ENCODE measurements around the gene FAM111B.

Gene FAM111B

DNA sequence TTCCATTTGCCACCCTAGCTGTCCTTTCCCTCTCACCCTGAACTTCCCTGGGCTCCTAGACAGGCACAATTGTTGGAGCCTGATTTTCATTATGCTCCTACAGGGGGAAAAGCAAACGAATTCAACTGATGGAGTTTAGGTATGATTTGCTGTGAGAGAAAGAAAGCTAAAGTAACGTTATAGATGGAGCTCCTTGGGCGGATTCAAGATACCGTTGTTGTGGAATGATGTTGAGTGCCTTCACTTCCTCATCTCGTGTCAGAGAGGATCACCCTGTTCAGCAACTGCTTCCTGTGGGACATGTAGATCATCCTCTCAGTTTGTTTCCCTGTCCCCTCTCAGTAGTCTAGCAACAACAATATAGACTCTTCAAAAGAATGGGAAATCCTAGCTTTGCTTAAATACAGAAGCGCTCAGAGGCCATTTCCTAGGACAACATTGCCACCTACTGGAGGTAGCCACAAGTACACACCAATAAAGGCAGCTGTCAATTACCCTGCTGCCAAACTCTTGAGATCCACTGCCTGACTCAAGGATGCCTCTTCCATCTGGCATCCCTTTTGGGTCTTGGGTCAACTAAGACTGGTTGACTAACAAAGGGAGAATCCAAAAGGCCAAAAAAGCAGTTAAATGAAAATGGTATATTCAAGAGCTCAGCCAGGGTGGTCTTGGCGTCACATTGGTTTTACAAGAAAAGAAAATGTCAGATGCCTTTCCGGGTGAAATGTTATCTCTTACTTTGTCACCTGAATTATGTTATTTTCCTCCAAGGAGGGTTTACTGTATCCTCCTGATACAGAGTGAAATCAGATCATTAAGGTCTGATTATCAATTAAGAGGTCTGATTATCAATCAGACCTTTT lies 51.4 kb downstream of the FAM111B start:
- DNase-seq: peak; percentile 41

DNA sequence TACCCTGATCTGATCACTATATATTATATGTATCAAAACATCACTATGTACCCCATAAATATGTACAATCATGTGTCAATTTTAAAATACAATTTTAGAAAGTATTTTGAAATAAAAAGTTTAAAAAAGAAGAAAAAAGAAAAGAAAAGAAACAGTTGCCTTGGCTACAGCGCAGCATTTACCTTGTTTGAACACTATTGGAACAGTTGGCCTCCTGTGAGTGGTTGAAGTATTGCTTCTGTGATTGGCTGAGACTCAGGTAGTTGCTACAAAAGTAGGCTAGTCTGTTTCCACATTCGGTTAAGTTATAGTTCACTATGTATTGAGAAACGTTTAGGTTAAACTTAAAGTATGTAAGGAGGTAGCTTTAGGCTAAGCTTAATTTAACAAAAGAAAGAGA lies 57.0 kb downstream of the FAM111B start:
- no peak for DNase-seq

DNA sequence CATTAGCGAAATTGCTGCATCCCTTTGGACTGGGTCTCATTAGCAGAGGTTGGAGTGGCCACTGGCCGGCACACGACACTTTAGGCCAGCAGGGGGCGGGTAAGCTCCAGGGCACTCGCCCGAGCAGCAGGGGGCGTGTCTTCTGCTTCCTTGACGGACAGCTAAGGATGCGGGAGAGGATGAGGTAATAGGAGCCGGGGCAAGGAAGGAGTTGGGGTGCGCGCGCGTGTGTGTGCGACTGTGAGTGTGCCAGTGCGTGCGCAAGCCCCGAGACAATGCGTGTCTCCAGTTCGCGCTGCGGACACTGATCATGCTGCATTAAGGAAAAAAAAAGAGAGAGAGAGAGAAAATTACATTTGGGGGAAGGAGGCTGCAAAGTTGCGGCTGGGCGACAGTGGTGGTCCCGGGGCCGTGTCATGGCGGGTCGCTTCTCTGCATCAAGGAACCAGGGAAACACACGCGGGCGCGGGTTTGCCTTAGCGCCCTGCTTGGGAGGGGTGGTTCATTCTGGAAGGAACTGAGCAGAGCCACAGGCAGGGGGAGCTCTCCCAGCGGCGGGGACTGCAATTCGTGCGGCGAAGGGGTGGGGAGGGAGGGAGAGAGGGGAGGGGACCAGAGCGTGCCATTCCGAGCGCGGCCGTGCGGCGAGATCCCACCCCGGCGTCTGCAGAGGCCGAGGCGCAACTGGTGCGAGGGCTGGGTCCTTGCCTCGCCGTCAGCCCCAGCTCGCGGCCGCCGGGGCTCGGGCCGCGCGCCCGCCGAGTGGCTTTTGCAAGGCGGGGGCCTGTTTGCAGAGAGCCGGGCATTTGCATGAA lies 64.7 kb downstream of the FAM111B start, which contains the start of gene DTX4:
Gene DTX4 (plus strand): TSS at position 625 of the 815 bp plus-strand sequence. CDS start 464 bp downstream, outside the sequence.
- peak; percentile 80 for DNase-seq

DNA sequence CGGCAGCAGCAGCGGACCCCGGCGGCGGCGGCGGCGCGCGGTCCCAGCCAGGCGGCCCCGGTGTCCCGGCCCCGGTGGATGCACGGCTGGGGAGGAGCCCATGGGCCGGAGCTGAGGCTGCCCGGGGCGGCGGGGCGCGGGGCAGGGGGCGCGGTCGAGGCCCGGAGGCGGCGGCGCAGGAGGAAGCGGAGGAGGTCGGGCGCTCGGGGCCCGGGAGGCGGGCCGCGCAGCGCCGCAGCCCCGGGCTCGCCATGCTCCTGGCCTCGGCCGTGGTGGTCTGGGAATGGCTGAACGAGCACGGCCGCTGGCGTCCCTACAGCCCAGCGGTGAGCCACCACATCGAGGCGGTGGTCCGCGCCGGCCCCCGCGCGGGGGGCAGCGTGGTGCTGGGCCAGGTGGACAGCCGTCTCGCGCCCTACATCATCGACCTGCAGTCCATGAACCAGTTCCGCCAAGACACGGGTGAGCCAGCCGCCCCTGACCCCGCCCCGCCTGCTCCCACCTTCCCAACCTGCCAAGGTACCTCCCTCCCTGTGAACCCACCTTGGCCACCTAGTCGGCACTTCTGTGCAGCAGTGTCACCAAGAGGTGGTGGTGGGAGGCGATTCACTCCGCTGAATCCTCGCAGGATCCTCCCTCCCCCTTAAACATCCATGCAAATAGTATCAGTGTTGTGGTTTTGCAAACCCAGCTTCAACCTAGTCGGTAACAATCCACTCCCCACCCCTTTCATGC lies 65.5 kb downstream of the FAM111B start:
- peak; percentile 12 for DNase-seq

DNA sequence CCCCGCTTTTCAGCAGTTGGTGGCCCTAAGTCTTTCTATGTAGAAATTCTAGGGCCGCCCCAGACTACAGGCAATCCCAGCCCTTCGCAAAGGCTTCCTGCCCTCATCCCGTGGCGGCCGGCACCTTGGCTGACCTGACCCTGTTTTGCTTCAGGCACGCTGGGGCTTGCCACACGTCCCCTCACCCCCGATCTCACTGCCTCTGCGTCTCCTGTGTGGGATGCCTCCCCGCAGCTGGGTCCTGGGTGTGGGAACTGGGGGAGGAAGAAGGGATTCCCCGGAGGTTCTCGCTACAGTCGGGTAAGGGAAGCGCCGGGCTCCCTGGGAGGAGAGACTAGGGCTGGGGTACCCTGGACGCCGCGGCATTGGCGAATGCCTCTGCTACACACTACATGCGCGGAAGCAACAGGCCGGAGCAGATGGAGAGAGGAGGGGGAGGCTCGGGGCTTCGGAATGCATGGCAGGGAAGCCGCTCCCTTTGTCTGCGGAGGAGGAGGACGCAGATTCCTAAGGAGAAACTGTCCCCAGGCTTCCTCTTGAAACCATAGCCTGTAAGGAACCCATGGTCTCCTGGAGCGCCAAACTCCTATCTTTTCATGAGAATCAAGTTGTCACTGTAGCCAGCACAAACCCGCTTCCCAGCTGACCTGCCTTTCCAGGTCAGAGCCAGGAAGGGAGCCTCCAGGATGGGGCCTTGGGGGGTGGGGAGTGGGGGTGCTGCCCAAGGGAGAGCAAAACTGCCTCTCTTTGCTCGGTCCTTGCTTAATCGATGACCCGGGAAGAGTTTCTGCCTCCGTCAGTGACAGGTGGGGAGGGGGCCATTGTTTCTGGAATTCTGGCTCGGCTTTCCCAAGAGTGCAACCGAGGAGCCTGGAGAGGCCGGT lies 66.3 kb downstream of the FAM111B start:
- no peak for DNase-seq

DNA sequence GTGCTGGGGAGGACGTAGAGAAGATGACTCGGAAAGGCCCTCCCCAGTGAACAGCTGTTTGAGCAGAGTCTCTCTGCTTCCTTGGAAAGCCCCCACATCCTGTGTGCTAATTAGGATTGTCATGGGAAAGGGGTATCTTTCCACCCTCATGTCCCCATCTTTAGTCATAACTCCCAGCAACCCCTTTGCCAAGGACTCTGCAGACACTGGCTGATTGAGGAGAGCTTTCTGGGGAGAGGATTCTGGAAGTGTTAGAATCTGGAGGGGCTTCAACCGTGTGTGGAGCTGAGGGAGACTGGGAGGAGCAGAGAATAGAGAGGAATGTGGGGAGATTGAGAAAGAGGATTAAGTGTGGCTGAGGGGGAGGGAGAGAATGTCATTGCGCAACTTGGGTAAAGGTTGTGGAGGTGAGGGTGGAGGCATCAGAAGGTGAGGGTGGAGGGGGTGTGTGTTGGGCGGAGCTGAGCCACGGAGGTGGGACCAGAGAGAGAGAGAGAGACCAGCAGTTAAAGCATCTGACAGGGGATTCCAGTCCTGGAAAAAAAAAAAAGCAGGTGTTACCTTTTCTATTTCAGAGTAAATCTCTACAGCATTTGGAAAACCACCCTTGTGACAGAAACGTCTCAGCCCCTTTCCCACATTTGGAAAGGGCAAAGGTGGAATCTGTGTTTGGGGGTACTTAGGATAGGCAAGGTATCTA lies 67.1 kb downstream of the FAM111B start:
- DNase-seq: no peak

DNA sequence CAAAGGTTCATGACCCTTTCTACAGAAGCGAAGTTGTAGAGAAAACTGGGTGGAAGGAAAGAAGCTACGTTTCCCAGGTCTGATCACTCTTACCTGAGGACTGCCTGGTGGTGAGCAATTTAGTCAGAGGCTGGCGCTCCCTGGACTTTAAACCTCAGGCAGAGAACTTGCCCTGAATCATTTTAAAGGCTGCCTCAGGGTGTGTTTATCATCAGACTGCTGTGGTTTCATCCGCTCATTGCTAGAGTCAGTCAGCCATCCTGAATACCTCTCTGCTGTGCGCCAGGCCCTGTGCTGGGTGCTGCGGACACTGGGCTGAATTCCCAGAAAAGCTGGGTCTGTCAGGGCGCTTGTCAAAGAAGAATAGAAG lies 67.6 kb downstream of the FAM111B start:
- DNase-seq: no peak

DNA sequence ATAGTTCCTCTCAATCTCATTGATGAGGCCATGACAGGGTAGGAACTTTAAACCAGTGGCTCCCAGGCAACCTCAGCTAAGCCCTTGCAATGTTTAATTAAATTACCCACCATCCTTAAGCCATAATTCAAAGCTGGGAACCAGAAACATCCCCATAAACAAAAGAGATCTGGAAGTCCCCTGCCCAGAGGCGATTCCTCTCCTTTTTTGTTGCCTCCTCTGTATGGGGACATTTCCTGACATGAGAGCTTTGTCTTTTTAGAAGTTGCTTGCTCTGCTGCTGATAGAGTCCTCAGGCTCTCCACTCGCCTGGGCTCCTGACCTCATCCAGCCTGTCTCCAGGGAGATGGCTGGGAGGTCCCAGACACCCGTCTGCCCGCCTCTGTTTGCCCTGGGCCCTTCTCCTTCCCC lies 68.1 kb downstream of the FAM111B start:
- DNase-seq: no peak

DNA sequence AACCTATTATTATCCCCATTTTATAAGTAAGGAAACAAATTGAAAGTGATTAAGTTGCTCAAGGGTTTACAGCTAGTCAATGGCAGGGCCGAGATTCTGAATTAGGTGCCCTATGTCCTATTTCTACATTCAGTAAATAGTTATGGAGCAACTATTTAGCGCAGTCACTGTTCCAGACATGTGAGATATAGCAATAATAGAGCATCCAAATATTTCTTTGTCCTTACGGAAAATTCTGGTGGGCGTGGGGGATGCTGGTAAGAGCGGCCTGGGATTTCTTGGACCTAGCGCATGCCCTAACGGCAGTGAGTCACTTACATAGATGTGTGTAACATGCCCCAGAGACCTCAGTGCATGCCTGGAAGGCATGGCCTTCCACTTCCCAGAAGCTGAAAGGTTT lies 69.3 kb downstream of the FAM111B start:
- DNase-seq: no peak

All from effector CD8-positive, alpha-beta T cell (primary cell).